ENCODE measurements around the gene SPR. TPM values are rescaled to one million over a fixed set of nuclear protein-coding genes. Genes with fewer than 3 reads are reported as not detected.

The SPR gene
- total RNA-seq, 1 experiment from 2014 or later, result 18.1 TPM

DNA sequence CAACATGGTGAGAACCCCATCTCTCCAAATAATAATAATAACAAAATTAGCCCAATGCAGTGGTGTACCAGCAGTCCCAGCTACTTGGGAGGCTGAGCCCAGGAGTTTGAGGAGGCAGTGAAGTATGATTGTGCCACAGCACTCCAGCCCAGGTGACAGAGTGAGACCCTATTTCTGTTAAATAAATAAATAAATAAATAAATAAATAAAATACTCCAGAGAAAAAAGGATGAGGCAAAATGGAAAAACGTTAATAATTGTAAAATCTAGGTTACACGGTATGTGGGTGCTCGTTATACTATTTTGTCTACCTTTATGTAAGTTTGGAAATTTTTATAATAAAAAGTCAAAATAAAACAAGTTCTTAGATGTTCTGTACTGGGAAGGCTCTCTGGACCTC, 21.5 kb downstream of the SPR start:
- H3K4me1 Mint-ChIP-seq (ENCODE audit: insufficient read depth, unreplicated experiment), result no peaks in the 10 kb centered on the region
- no peaks in the 10 kb centered on the region for H3K9me3 Mint-ChIP-seq (ENCODE audit: unreplicated experiment)
- no peak overlapping the region for H3K27ac Mint-ChIP-seq (ENCODE audit: low read depth, unreplicated experiment)
- POLR2A ChIA-PET, result no interaction called here
- intact Hi-C loops (cut with micrococcal nuclease), result no loop called here
- BruUV-seq (replicated peaks), result no TSS peak
- DNase-seq (ENCODE audit: unreplicated experiment), result no peak
- H3K36me3 Mint-ChIP-seq (ENCODE audit: insufficient read depth, unreplicated experiment), result no peaks in the 10 kb centered on the region
- TF ChIP-seq, protein P1, sequence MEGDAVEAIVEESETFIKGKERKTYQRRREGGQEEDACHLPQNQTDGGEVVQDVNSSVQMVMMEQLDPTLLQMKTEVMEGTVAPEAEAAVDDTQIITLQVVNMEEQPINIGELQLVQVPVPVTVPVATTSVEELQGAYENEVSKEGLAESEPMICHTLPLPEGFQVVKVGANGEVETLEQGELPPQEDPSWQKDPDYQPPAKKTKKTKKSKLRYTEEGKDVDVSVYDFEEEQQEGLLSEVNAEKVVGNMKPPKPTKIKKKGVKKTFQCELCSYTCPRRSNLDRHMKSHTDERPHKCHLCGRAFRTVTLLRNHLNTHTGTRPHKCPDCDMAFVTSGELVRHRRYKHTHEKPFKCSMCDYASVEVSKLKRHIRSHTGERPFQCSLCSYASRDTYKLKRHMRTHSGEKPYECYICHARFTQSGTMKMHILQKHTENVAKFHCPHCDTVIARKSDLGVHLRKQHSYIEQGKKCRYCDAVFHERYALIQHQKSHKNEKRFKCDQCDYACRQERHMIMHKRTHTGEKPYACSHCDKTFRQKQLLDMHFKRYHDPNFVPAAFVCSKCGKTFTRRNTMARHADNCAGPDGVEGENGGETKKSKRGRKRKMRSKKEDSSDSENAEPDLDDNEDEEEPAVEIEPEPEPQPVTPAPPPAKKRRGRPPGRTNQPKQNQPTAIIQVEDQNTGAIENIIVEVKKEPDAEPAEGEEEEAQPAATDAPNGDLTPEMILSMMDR (IDR thresholded peaks at IDR 0.05; ENCODE audit: unreplicated experiment), result no peak
- CTCF ChIA-PET, result interaction anchor here (0.7 to 1.4 kb wide), 3 partner anchors 15 to 45 kb away, joined by 3 to 5 read pairs (median 3); no protein-coding TSS in a partner anchor
- peaks cover 73% of the 10 kb centered on the region for H3K27me3 Mint-ChIP-seq (ENCODE audit: insufficient read depth, unreplicated experiment)
- H3K4me3 Mint-ChIP-seq (ENCODE audit: unreplicated experiment), result no peak overlapping the region

DNA sequence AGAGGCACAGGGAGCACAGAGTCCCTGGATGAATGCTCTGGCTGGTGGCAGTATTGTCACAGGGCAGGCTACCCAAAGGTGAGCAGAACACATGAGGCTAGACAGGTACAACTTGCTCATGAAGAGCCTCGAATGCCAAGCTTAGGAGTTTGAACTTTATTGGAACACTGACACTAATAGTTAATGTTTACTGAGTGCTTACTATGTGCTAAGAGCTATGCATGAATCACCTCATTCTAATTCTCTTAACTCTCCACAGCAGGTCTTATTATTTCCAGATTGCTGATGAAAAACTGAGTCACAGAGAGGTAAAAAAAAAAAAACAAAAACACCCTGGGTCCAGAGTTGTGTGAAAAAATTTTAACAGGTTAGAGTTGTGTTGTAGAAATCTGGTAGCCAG, 24.0 kb downstream of the SPR start:
- peaks cover 6% of the 10 kb centered on the region for H3K4me1 Mint-ChIP-seq (ENCODE audit: insufficient read depth, unreplicated experiment)
- TF ChIP-seq, protein P1 (IDR thresholded peaks at IDR 0.05; ENCODE audit: unreplicated experiment), result no peak
- H3K9me3 Mint-ChIP-seq (ENCODE audit: unreplicated experiment), result no peaks in the 10 kb centered on the region
- no peak overlapping the region for H3K27ac Mint-ChIP-seq (ENCODE audit: low read depth, unreplicated experiment)
- intact Hi-C loops (cut with micrococcal nuclease), result no loop called here
- DNase-seq (ENCODE audit: unreplicated experiment), result no peak
- no peak overlapping the region for H3K4me3 Mint-ChIP-seq (ENCODE audit: unreplicated experiment)
- peaks cover 72% of the 10 kb centered on the region for H3K27me3 Mint-ChIP-seq (ENCODE audit: insufficient read depth, unreplicated experiment)
- BruUV-seq (replicated peaks), result no TSS peak
- ChIA-PET CTCF (no interaction called here), POLR2A (no interaction called here)
- no peaks in the 10 kb centered on the region for H3K36me3 Mint-ChIP-seq (ENCODE audit: insufficient read depth, unreplicated experiment)

DNA sequence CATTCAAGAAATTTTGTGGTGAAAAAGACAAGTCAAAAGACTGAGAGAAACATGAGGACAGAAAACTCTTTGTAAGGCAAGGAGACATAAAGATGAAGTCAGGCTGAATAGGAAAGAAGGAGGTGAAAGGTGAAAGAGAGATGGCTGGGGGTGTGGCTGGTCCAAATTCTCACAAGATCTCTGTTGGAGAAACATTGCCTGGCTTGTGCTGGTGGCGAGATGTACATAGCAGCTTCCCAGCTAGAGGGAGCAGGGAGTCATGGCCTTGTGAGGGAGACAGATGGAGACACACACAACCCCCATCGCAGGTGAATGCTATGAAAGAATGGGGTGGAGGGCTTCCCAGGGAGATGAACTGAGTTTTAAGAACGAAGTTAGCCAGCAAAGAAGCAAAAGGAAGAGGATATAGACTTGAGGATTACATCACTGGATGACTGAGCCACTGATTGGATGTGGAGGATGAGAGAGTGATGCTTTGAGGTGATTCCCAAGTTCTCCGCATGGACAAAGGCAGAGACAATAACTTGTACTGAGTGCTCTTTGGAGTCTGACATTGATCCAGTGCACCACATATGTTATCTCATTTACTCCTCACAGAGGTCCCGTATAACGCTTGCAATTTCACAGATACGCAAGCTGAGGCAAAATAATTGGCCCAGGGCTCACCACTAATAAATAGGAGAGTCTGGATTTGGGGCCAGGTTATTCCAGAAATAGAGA, 26.4 kb downstream of the SPR start:
- Mint-ChIP-seq H3K9me3 (ENCODE audit: unreplicated experiment) (no peaks in the 10 kb centered on the region), H3K27ac (ENCODE audit: low read depth, unreplicated experiment) (no peak overlapping the region), H3K27me3 (ENCODE audit: insufficient read depth, unreplicated experiment) (peaks cover 69% of the 10 kb centered on the region), H3K4me1 (ENCODE audit: insufficient read depth, unreplicated experiment) (peaks cover 6% of the 10 kb centered on the region), H3K4me3 (ENCODE audit: unreplicated experiment) (no peak overlapping the region), H3K36me3 (ENCODE audit: insufficient read depth, unreplicated experiment) (no peaks in the 10 kb centered on the region)
- no TSS peak for BruUV-seq (replicated peaks)
- DNase-seq (ENCODE audit: unreplicated experiment), result no peak
- CTCF ChIA-PET, result interaction anchor here (0.7 to 1.4 kb wide), 2 partner anchors 14 to 21 kb away, joined by 3 to 4 read pairs; no protein-coding TSS in a partner anchor
- TF ChIP-seq, protein P1 (IDR thresholded peaks at IDR 0.05; ENCODE audit: unreplicated experiment), result no peak
- POLR2A ChIA-PET, result no interaction called here
- intact Hi-C loops (cut with micrococcal nuclease), result no loop called here

DNA sequence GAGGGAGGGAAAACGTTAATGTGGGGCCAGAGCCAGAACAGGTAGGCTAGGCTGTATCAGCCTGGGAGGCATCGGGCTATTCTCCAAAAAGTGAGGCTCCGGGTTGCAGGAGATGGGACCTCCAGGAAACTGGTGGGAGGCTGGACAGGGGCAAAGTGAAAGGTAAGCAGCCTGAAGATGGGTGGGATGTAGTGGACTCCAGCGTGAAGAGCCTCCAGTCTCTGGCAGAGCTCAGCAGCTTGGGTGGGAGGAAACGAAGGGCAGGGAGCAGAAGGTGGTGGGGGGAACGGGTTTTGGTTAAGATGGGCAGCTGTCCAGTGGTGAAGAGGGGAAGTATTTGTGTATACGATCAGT, 27.0 kb downstream of the SPR start:
- Mint-ChIP-seq H3K27me3 (ENCODE audit: insufficient read depth, unreplicated experiment) (peaks cover 71% of the 10 kb centered on the region), H3K9me3 (ENCODE audit: unreplicated experiment) (no peaks in the 10 kb centered on the region), H3K36me3 (ENCODE audit: insufficient read depth, unreplicated experiment) (no peaks in the 10 kb centered on the region), H3K4me1 (ENCODE audit: insufficient read depth, unreplicated experiment) (peaks cover 6% of the 10 kb centered on the region), H3K27ac (ENCODE audit: low read depth, unreplicated experiment) (no peak overlapping the region), H3K4me3 (ENCODE audit: unreplicated experiment) (no peak overlapping the region)
- ChIA-PET CTCF (interaction anchor here (0.7 to 1.4 kb wide), 3 partner anchors 14 to 22 kb away, joined by 3 to 4 read pairs (median 3); no protein-coding TSS in a partner anchor), POLR2A (no interaction called here)
- no peak for DNase-seq (ENCODE audit: unreplicated experiment)
- TF ChIP-seq, protein P1 (IDR thresholded peaks at IDR 0.05; ENCODE audit: unreplicated experiment), result no peak
- BruUV-seq (replicated peaks), result no TSS peak
- intact Hi-C loops (cut with micrococcal nuclease), result no loop called here

Measured in MCF 10A (cell line).